H9 (cell line): ENCODE measurements around the gene AP2A2. TPM values are rescaled to one million over a fixed set of nuclear protein-coding genes. Genes with fewer than 3 reads are reported as not detected.

Experiments used
- DNase-seq: peaks from one replicate; pipeline ENCODE4 v3.0.0-alpha.2; 2017
- H2AFZ ChIP-seq: one replicate; pipeline ENCODE4 v1.6.1; 2013; ENCODE audit warnings: mild to moderate bottlenecking, low read length, control low read depth, moderate library complexity
- H2AK5ac ChIP-seq: 2 replicates; pipeline ENCODE4 v1.6.1; 2013; ENCODE audit warnings: low read length, control low read depth, mixed read lengths; ENCODE audit not compliant: insufficient read length
- H2BK120ac ChIP-seq: one replicate; pipeline ENCODE4 v1.6.1; 2013; ENCODE audit warnings: low read depth, mild to moderate bottlenecking, low read length, control low read depth, inconsistent platforms; ENCODE audit not compliant: poor library complexity, severe bottlenecking
- H2BK12ac ChIP-seq: 2 replicates; pipeline ENCODE4 v1.6.1; 2013; ENCODE audit warnings: low read length, control low read depth, mixed read lengths, low read depth; ENCODE audit not compliant: insufficient read length
- H2BK15ac ChIP-seq: 2 replicates; pipeline ENCODE4 v1.6.1; 2013; ENCODE audit warnings: low read depth, low read length, control low read depth
- H2BK20ac ChIP-seq: one replicate; pipeline ENCODE4 v1.6.1; 2013; ENCODE audit warnings: low read depth, mild to moderate bottlenecking, low read length, control low read depth, inconsistent platforms; ENCODE audit not compliant: poor library complexity, severe bottlenecking
- H2BK5ac ChIP-seq: 2 replicates; pipeline ENCODE4 v1.6.1; 2013; ENCODE audit warnings: low read length, control low read depth, mixed read lengths; ENCODE audit not compliant: insufficient read length
- H3K14ac ChIP-seq: 2 replicates; pipeline ENCODE4 v1.6.1; 2013; ENCODE audit warnings: low read length, control low read depth; ENCODE audit not compliant: insufficient read depth
- H3K18ac ChIP-seq: 2 replicates; pipeline ENCODE4 v1.6.1; 2013; ENCODE audit warnings: low read depth, mild to moderate bottlenecking, mixed read lengths, low read length, control low read depth; ENCODE audit not compliant: insufficient read length
- H3K23ac ChIP-seq: 2 replicates; pipeline ENCODE4 v1.6.1; 2013; ENCODE audit warnings: low read length, control low read depth, mixed read lengths, low read depth; ENCODE audit not compliant: insufficient read length
- H3K23me2 ChIP-seq: 2 replicates; pipeline ENCODE4 v1.6.1; 2013; ENCODE audit warnings: low read depth, mild to moderate bottlenecking, mixed read lengths, low read length, control low read depth; ENCODE audit not compliant: insufficient read length, poor library complexity, severe bottlenecking
- H3K27ac ChIP-seq: 2 replicates; pipeline ENCODE4 v1.5.1; 2013; ENCODE audit warnings: low read length, control low read depth, mixed read lengths, low read depth; ENCODE audit not compliant: insufficient read length
- H3K27me3 ChIP-seq: 2 replicates; pipeline ENCODE4 v1.6.1; 2013; ENCODE audit warnings: low read length, control low read depth, inconsistent platforms; ENCODE audit not compliant: insufficient read depth
- H3K4ac ChIP-seq: 2 replicates; pipeline ENCODE4 v1.6.1; 2013; ENCODE audit warnings: low read depth, mild to moderate bottlenecking, control low read depth, inconsistent platforms, low read length, moderate library complexity
- H3K4me1 ChIP-seq: 2 replicates; pipeline ENCODE4 v1.6.1; 2013; ENCODE audit warnings: low read length, control low read depth, inconsistent platforms; ENCODE audit not compliant: insufficient read depth
- H3K4me2 ChIP-seq: 2 replicates; pipeline ENCODE4 v1.6.1; 2013; ENCODE audit warnings: low read length, control low read depth, mixed read lengths; ENCODE audit not compliant: insufficient read length, insufficient read depth
- H3K56ac ChIP-seq: 2 replicates; pipeline ENCODE4 v1.6.1; 2013; ENCODE audit warnings: low read depth, mild to moderate bottlenecking, mixed read lengths, low read length, control low read depth; ENCODE audit not compliant: insufficient read length
- H3K79me1 ChIP-seq: 2 replicates; pipeline ENCODE4 v1.6.1; 2013; ENCODE audit warnings: low read depth, mild to moderate bottlenecking, moderate library complexity, low read length, control low read depth, inconsistent platforms; ENCODE audit not compliant: insufficient read depth, poor library complexity, severe bottlenecking
- H3K79me2 ChIP-seq: 2 replicates; pipeline ENCODE4 v1.6.1; 2013; ENCODE audit warnings: low read length, control low read depth, inconsistent platforms; ENCODE audit not compliant: insufficient read depth
- H3K9ac ChIP-seq: 2 replicates; pipeline ENCODE4 v1.6.1; 2013; ENCODE audit warnings: low read length, control low read depth, mixed read lengths; ENCODE audit not compliant: insufficient read length; ENCODE audit errors: extremely low read depth
- H3K9me3 ChIP-seq: one replicate; pipeline ENCODE4 v1.6.1; 2013; ENCODE audit warnings: low read depth, low read length, inconsistent platforms; ENCODE audit not compliant: control insufficient read depth
- H3T11ph ChIP-seq: one replicate; pipeline ENCODE4 v1.6.1; 2013; ENCODE audit warnings: mild to moderate bottlenecking, low read length, control low read depth, inconsistent platforms
- H4K20me1 ChIP-seq: one replicate; pipeline ENCODE4 v1.6.1; 2013; ENCODE audit not compliant: control insufficient read depth, insufficient read length, insufficient read depth
- H4K5ac ChIP-seq: 2 replicates; pipeline ENCODE4 v1.6.1; 2013; ENCODE audit warnings: low read depth, mild to moderate bottlenecking, mixed read lengths, low read length, control low read depth; ENCODE audit not compliant: insufficient read length
- H4K8ac ChIP-seq: replicated peaks from 2 replicates; pipeline ENCODE4 v1.6.1; 2013; ENCODE audit warnings: low read length, control low read depth, mixed read lengths, low read depth; ENCODE audit not compliant: insufficient read length
- H4K91ac ChIP-seq: 2 replicates; pipeline ENCODE4 v1.6.1; 2013; ENCODE audit warnings: low read depth, mild to moderate bottlenecking, moderate library complexity, mixed read lengths, low read length, control low read depth; ENCODE audit not compliant: insufficient read length
- H3K27ac Mint-ChIP-seq, 3 experiments: 2 replicates in 2 of 3; 3 replicates in 1 of 3; pipeline ENCODE4 v1.8.0; 2020 to 2021; ENCODE audit warnings: mixed read lengths in 3 of 3, mild to moderate bottlenecking in 1 of 3, moderate library complexity in 1 of 3
- H3K27me3 Mint-ChIP-seq: 2 replicates; pipeline ENCODE4 v1.8.0; 2021; ENCODE audit warnings: low read depth, mild to moderate bottlenecking, moderate library complexity, mixed read lengths
- H3K36me3 Mint-ChIP-seq, 3 experiments: 2 replicates in 2 of 3; 3 replicates in 1 of 3; pipeline ENCODE4 v1.8.0; 2020 to 2021; ENCODE audit warnings: low read depth in 3 of 3, mixed read lengths in 3 of 3; ENCODE audit not compliant: insufficient read depth in 1 of 3
- H3K4me1 Mint-ChIP-seq, 2 experiments: 2 replicates each; pipeline ENCODE4 v1.8.0; 2020; ENCODE audit warnings: mixed read lengths in 2 of 2
- H3K4me3 Mint-ChIP-seq, 2 experiments: 2 replicates in 1 of 2; 3 replicates in 1 of 2; pipeline ENCODE4 v1.8.0; 2020 to 2021; ENCODE audit warnings: mild to moderate bottlenecking in 2 of 2, mixed read lengths in 2 of 2, moderate library complexity in 1 of 2
- H3K9me3 Mint-ChIP-seq, 2 experiments: 2 replicates in 1 of 2; 3 replicates in 1 of 2; pipeline ENCODE4 v1.8.0; 2020; ENCODE audit warnings: mild to moderate bottlenecking in 2 of 2, mixed read lengths in 2 of 2, moderate library complexity in 1 of 2
- WGBS: extraction: QIAGEN DNeasy Blood & Tissue Kit; methylation state at CpG from one replicate; pipeline ENCODE4 v1.1.7; 2013; ENCODE audit warnings: missing lambda C conversion rate, low lambda C conversion rate, mixed read lengths; ENCODE audit not compliant: insufficient read length; ENCODE audit errors: extremely low coverage; 5-methylcytosine and 5-hydroxymethylcytosine counted together
- total RNA-seq: library from RNA; stranded (reverse); gene quantifications from 2 replicates; pipeline ENCODE4 v1.2.1, GENCODE V29; 2021
- TF ChIP-seq, protein P1 (sequence below): fragments of 200-600 bp; sonication (generic); conservative IDR thresholded peaks from 3 replicates; pipeline ENCODE4 v1.8.0; 2021; ENCODE audit warnings: antibody characterized with exemption, mild to moderate bottlenecking

AP2A2 gene
- total RNA-seq, 1 experiment from 2014 or later, result 53.7 TPM

DNA sequence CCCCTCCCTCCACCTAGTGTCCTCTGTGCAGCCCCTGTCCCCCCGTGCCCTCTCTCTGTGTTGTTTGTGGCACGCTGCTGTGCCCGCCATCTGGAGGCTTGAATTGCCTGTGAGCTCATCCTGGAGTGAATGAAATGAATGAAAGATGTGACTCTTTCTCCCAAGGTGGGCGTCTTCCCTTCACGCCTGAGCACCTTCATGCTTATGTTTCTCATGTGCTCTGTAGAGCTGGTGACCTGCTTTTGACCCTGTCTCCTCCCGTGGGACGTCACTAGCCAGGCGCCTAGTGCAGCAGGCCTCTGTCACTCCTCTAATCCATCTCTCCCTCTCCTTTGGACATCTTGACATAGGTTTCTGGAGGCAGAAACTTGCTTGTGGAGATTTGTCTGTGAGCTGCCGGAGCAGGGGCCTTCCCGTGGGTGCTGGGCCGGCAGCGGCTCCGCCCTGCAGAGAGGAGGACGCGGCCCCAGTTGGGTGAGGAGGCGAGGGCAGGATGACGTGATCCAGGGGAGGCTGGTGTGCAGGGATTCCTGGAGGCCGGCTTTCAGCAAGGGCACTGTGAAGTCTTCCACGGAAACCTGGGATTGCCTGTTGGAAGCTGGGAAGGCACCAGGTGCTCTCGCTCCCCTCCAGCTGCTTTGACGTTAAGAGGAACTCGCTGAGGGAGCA lies 70.2 kb downstream of the AP2A2 start:
- H3K9me3 Mint-ChIP-seq, result peaks cover 0 to 6% of the 10 kb centered on the region in 2 experiments; a peak in 2 of 5 replicates
- H3K56ac ChIP-seq, result no peak overlapping the region
- no peak for DNase-seq
- no peaks in the 10 kb centered on the region for H3K4me1 ChIP-seq
- no peaks in the 10 kb centered on the region for H3K9me3 ChIP-seq
- peaks cover 23 to 58% (median 45%) of the 10 kb centered on the region in 3 experiments for H3K36me3 Mint-ChIP-seq
- no peaks in the 10 kb centered on the region for H3K79me2 ChIP-seq
- no peak overlapping the region for H3K23ac ChIP-seq
- H3K27ac ChIP-seq, result no peak overlapping the region
- no peak overlapping the region for H4K8ac ChIP-seq
- TF ChIP-seq, protein P1, sequence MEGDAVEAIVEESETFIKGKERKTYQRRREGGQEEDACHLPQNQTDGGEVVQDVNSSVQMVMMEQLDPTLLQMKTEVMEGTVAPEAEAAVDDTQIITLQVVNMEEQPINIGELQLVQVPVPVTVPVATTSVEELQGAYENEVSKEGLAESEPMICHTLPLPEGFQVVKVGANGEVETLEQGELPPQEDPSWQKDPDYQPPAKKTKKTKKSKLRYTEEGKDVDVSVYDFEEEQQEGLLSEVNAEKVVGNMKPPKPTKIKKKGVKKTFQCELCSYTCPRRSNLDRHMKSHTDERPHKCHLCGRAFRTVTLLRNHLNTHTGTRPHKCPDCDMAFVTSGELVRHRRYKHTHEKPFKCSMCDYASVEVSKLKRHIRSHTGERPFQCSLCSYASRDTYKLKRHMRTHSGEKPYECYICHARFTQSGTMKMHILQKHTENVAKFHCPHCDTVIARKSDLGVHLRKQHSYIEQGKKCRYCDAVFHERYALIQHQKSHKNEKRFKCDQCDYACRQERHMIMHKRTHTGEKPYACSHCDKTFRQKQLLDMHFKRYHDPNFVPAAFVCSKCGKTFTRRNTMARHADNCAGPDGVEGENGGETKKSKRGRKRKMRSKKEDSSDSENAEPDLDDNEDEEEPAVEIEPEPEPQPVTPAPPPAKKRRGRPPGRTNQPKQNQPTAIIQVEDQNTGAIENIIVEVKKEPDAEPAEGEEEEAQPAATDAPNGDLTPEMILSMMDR, result no peak
- no peaks in the 10 kb centered on the region for H3K23me2 ChIP-seq
- H2BK120ac ChIP-seq, result no peak overlapping the region
- no peak overlapping the region for H4K91ac ChIP-seq
- no peak overlapping the region for H2BK15ac ChIP-seq
- no peak overlapping the region for H2AFZ ChIP-seq
- H3K4me1 Mint-ChIP-seq, result peaks cover 3% of the 10 kb centered on the region in 2 experiments; a peak in 2 of 4 replicates
- no peak overlapping the region for H2BK5ac ChIP-seq
- no peak overlapping the region for H3K4ac ChIP-seq
- no peak overlapping the region for H3K4me2 ChIP-seq
- no peaks in the 10 kb centered on the region; the same call in 1 of the 2 replicates for H3K27me3 Mint-ChIP-seq
- H4K20me1 ChIP-seq, result no peaks in the 10 kb centered on the region
- no peaks in the 10 kb centered on the region for H3K79me1 ChIP-seq
- peak overlapping the region; percentile 57 to 86 (median 66); a peak in 5 of 7 replicates for H3K27ac Mint-ChIP-seq
- no peaks in the 10 kb centered on the region for H3K27me3 ChIP-seq
- H3K18ac ChIP-seq, result no peak overlapping the region
- no peak overlapping the region for H3K14ac ChIP-seq
- no peak overlapping the region for H2BK20ac ChIP-seq
- no CpG with 5 or more reads among the region's 22 CpGs for WGBS
- H3K4me3 Mint-ChIP-seq, result peak overlapping the region in 1 of 2 experiments; percentile 25; a peak in 1 of 5 replicates
- H3T11ph ChIP-seq, result no peak overlapping the region
- no peak overlapping the region for H2AK5ac ChIP-seq
- no peak overlapping the region for H4K5ac ChIP-seq
- H2BK12ac ChIP-seq, result no peak overlapping the region
- no peak overlapping the region for H3K9ac ChIP-seq
